GM23338 (cell line): Measurements from ENCODE around the gene BLOC1S1. TPM values are rescaled to one million over a fixed set of nuclear protein-coding genes. Genes with fewer than 3 reads are reported as not detected.
A peak's percentile ranks its signal among the peaks of the same experiment; 100 is the strongest.

ENCODE experiments used
- ATAC-seq: fragments of 200-7000 bp; cut with Tn5 transposase; 3 replicates; pipeline ENCODE4 v1.9.1; 2020
- DNase-seq: peaks from one replicate; pipeline ENCODE4 v3.0.0-alpha.2; 2015; ENCODE audit warnings: low spot score
- H2AFZ ChIP-seq: fragments of 200-600 bp; sonication (generic); 2 replicates; pipeline ENCODE4 v1.8.0; 2016; ENCODE audit warnings: antibody characterized with exemption, mild to moderate bottlenecking, moderate library complexity
- H3F3A ChIP-seq: fragments of 200-600 bp; sonication (generic); replicated peaks from 2 replicates; pipeline ENCODE4 v1.8.0; 2017; ENCODE audit warnings: antibody characterized with exemption, mixed run types, low read depth
- H3K27ac ChIP-seq: fragments of 200-600 bp; sonication (generic); 2 replicates; pipeline ENCODE4 v1.6.1; 2016; ENCODE audit warnings: low read depth
- H3K27me3 ChIP-seq: fragments of 200-600 bp; sonication (generic); 2 replicates; pipeline ENCODE4 v1.8.0; 2016; ENCODE audit warnings: mild to moderate bottlenecking, mixed run types, moderate library complexity; ENCODE audit not compliant: insufficient read depth
- H3K36me3 ChIP-seq: fragments of 200-600 bp; sonication (generic); 2 replicates; pipeline ENCODE4 v1.8.0; 2016; ENCODE audit warnings: mild to moderate bottlenecking; ENCODE audit not compliant: insufficient read depth
- H3K4me1 ChIP-seq: fragments of 200-600 bp; sonication (generic); 2 replicates; pipeline ENCODE4 v1.8.0; 2016; ENCODE audit warnings: mild to moderate bottlenecking, moderate library complexity; ENCODE audit not compliant: insufficient read depth
- H3K4me2 ChIP-seq: fragments of 200-600 bp; sonication (generic); 2 replicates; pipeline ENCODE4 v1.7.1; 2017; ENCODE audit warnings: mixed run types
- H3K4me3 ChIP-seq: fragments of 200-600 bp; sonication (generic); 2 replicates; pipeline ENCODE4 v1.6.1; 2016; ENCODE audit warnings: mixed run types
- H3K79me2 ChIP-seq: fragments of 200-600 bp; sonication (generic); replicated peaks from 2 replicates; pipeline ENCODE4 v1.8.0; 2017; ENCODE audit warnings: mild to moderate bottlenecking; ENCODE audit not compliant: insufficient read depth
- H3K9me2 ChIP-seq: fragments of 200-600 bp; sonication (generic); 2 replicates; pipeline ENCODE4 v1.8.0; 2017; ENCODE audit not compliant: insufficient read depth
- H4K20me1 ChIP-seq: fragments of 200-600 bp; sonication (generic); replicated peaks from 2 replicates; pipeline ENCODE4 v1.8.0; 2017; ENCODE audit warnings: mild to moderate bottlenecking; ENCODE audit not compliant: insufficient read depth
- H3K27ac Mint-ChIP-seq: 2 replicates; pipeline ENCODE4 v1.8.0; 2020; ENCODE audit warnings: inconsistent platforms, mild to moderate bottlenecking, moderate library complexity, mixed read lengths
- H3K27me3 Mint-ChIP-seq: 3 replicates; pipeline ENCODE4 v1.8.0; 2022; ENCODE audit warnings: low read depth, mild to moderate bottlenecking, moderate library complexity, mixed read lengths, inconsistent platforms; ENCODE audit not compliant: insufficient read depth, poor library complexity
- H3K36me3 Mint-ChIP-seq: 3 replicates; pipeline ENCODE4 v1.8.0; 2021; ENCODE audit warnings: low read depth, mild to moderate bottlenecking, inconsistent platforms, moderate library complexity, mixed read lengths
- H3K4me1 Mint-ChIP-seq: 3 replicates; pipeline ENCODE4 v1.8.0; 2020; ENCODE audit warnings: mild to moderate bottlenecking, inconsistent platforms, mixed read lengths
- H3K4me3 Mint-ChIP-seq: 3 replicates; pipeline ENCODE4 v1.8.0; 2021; ENCODE audit warnings: moderate library complexity, mild to moderate bottlenecking, inconsistent platforms, mixed read lengths
- H3K9me3 Mint-ChIP-seq: 3 replicates; pipeline ENCODE4 v1.8.0; 2020; ENCODE audit warnings: moderate library complexity, mild to moderate bottlenecking, inconsistent platforms, mixed read lengths
- CREB1 ChIP-seq: fragments of 250-450 bp; sonication (Bioruptor Pico); IDR thresholded peaks from 2 replicates; pipeline ENCODE4 v1.5.0; 2020; ENCODE audit warnings: low read depth, mild to moderate bottlenecking, moderate library complexity
- EZH2 ChIP-seq: fragments of 200-600 bp; sonication (generic); IDR thresholded peaks from one replicate; pipeline ENCODE4 v1.8.0; 2017; ENCODE audit warnings: antibody characterized with exemption, mild to moderate bottlenecking, low read depth; ENCODE audit not compliant: unreplicated experiment
- EZH2phosphoT487 ChIP-seq: fragments of 200-600 bp; sonication (generic); IDR thresholded peaks from one replicate; pipeline ENCODE4 v1.8.1; 2018; ENCODE audit warnings: antibody characterized with exemption; ENCODE audit not compliant: unreplicated experiment
- JUNB ChIP-seq: IDR thresholded peaks from one replicate; pipeline ENCODE4 v1.6.1; 2016; ENCODE audit warnings: antibody characterized with exemption; ENCODE audit not compliant: unreplicated experiment
- NANOG ChIP-seq: IDR thresholded peaks from 2 replicates; pipeline ENCODE4 v1.6.1; 2016; ENCODE audit warnings: antibody characterized with exemption, borderline replicate concordance
- POLR2AphosphoS5 ChIP-seq: IDR thresholded peaks from 2 replicates; pipeline ENCODE4 v1.6.1; 2016; ENCODE audit warnings: antibody characterized with exemption, low read depth
- ZNF114 ChIP-seq: fragments of 250-450 bp; sonication (Bioruptor Pico); IDR thresholded peaks from 2 replicates; pipeline ENCODE4 v1.5.0; 2020; ENCODE audit warnings: mild to moderate bottlenecking, moderate library complexity
- ZNF331 ChIP-seq: fragments of 250-450 bp; sonication (Bioruptor Pico); IDR thresholded peaks from 2 replicates; pipeline ENCODE4 v1.5.0; 2020; ENCODE audit warnings: low read depth, mild to moderate bottlenecking, moderate library complexity
- polyA plus RNA-seq: library from polyadenylated mRNA; unstranded; fragments of >200 nt; fragmentation: Nextera tagmentation; extraction: Ambion mirVana; gene quantifications from 2 replicates; pipeline ENCODE4 v1.2.1, GENCODE V29; 2016
- total RNA-seq: library from RNA; depleted of rRNA; stranded (reverse); fragments of >200 nt; shearing (Covaris generic); gene quantifications from 2 replicates; pipeline ENCODE4 v1.2.3, GENCODE V29; 2014
- TF ChIP-seq, protein P1 (sequence below): IDR thresholded peaks from 2 replicates; pipeline ENCODE4 v1.6.1; 2016; ENCODE audit warnings: antibody characterized with exemption
- TF ChIP-seq, protein P2 (sequence below): IDR thresholded peaks from one replicate; pipeline ENCODE4 v1.6.1; 2018; ENCODE audit warnings: antibody characterized with exemption; ENCODE audit not compliant: unreplicated experiment
- TF ChIP-seq, protein P3 (sequence below): fragments of 250-450 bp; sonication (Bioruptor Pico); IDR thresholded peaks from 2 replicates; pipeline ENCODE4 v1.5.0; 2020; ENCODE audit warnings: mild to moderate bottlenecking, moderate library complexity
- TF ChIP-seq, protein P4 (sequence below), 2 experiments: fragments of 200-600 bp in 1 of 2; sonication (generic) in 1 of 2; conservative IDR thresholded peaks; 2 replicates each; pipeline versions ENCODE4 v1.5.1 to v1.6.1; 2016 to 2017; ENCODE audit warnings: antibody characterized with exemption in 2 of 2, low read depth in 2 of 2, mild to moderate bottlenecking in 2 of 2, moderate library complexity in 1 of 2

BLOC1S1 gene
- total and polyA plus RNA-seq, 2 experiments from 2014 or later: 68.3 to 174 TPM

DNA sequence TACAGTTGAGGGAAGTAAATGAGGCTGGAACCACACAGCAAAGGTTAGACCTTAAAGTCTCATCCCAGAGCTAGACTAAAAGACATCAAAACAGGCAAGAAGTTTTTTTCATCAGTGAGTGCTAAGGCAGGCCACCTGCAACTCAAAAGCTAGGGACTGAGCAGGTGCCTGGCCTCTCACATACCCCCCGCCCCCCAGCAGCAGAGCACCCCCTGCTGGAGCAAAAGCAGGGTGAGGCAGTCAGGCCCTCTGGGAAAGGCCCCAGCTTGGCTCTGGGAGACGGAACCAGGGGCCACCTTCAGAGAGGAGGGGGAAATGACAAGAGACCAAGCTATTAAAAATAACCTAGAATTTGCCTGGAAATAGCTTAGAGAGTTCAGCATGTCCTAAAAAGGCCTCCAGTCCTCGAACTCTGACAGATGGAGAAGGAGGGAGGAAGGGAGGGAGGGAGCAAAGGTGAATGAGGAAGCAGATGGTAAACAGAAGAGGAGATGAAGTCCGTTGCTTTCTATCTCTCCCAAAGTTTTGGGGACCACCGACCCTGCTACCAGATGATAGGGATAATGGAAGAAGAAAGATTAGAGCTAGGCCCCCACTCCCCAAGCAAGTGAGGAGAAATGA, 10.0 kb upstream of the BLOC1S1 start (continued):
- no peak for TF ChIP-seq ZNF114

DNA sequence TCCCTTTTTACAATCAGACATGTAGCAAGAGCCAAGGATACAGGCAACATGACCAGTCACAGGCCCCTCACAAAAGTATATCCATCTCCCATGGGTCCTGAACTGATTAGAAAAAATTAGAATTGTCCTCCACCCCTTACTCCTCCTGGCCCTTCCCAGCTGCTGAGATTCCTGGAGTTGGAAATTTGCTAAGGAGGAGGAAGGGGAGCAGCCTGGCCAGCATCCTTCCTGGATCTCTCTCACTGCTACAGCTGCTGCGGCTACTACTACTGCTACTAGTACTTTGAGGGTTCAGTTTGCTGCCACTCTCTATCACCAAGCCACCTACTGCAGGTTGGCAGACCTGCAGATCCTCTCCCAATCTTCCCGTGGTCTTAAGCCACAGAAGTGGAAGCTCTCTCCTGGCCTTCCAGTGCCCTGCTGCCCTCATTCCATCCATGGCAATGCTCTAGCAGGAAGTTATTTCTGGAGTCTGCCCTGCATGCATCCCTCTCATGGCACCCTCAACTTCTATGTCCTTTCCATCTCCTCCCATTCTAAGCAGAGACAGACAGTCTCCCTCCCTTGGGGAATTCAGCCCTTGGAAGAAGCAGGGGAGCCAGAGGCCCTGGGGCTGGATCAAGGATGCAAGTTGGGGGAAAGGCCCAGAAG, 9.2 kb upstream of the BLOC1S1 start:
- no peak for DNase-seq
- H3K27ac ChIP-seq: no peak overlapping the region
- H2AFZ ChIP-seq: peak overlapping the region; percentile 95
- Mint-ChIP-seq H3K4me1 (peaks cover 38% of the 10 kb centered on the region), H3K36me3 (peaks cover 4% of the 10 kb centered on the region; the same call in 1 of the 3 replicates), H3K27ac (no peak overlapping the region), H3K4me3 (peak overlapping the region; percentile 88), H3K27me3 (peaks cover 20% of the 10 kb centered on the region), H3K9me3 (no peaks in the 10 kb centered on the region)
- peaks cover 28% of the 10 kb centered on the region for H3K79me2 ChIP-seq
- H3K4me1 ChIP-seq: peaks cover 26% of the 10 kb centered on the region
- H3K4me2 ChIP-seq: peak overlapping the region; percentile 98
- H3K4me3 ChIP-seq: peak overlapping the region; percentile 97
- peaks cover 9% of the 10 kb centered on the region; the same call in 1 of the 2 replicates for H3K27me3 ChIP-seq
- H4K20me1 ChIP-seq: peaks cover 3% of the 10 kb centered on the region; the same call in 1 of the 2 replicates
- no peak; the same call in 2 of the 3 replicates for ATAC-seq
- no peaks in the 10 kb centered on the region for H3K36me3 ChIP-seq
- H3K9me2 ChIP-seq: no peaks in the 10 kb centered on the region
- peaks cover 7% of the 10 kb centered on the region; the same call in 1 of the 2 replicates for H3F3A ChIP-seq
- no peak for TF ChIP-seq JUNB
- TF ChIP-seq CREB1 (CRISPR knock-in tag): no peak
- TF ChIP-seq, protein P1, sequence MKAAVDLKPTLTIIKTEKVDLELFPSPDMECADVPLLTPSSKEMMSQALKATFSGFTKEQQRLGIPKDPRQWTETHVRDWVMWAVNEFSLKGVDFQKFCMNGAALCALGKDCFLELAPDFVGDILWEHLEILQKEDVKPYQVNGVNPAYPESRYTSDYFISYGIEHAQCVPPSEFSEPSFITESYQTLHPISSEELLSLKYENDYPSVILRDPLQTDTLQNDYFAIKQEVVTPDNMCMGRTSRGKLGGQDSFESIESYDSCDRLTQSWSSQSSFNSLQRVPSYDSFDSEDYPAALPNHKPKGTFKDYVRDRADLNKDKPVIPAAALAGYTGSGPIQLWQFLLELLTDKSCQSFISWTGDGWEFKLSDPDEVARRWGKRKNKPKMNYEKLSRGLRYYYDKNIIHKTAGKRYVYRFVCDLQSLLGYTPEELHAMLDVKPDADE: no peak
- no peak for TF ChIP-seq NANOG
- TF ChIP-seq EZH2: no peak
- no peak for TF ChIP-seq POLR2AphosphoS5
- TF ChIP-seq ZNF331: no peak
- no peak for TF ChIP-seq EZH2phosphoT487
- TF ChIP-seq, protein P2, sequence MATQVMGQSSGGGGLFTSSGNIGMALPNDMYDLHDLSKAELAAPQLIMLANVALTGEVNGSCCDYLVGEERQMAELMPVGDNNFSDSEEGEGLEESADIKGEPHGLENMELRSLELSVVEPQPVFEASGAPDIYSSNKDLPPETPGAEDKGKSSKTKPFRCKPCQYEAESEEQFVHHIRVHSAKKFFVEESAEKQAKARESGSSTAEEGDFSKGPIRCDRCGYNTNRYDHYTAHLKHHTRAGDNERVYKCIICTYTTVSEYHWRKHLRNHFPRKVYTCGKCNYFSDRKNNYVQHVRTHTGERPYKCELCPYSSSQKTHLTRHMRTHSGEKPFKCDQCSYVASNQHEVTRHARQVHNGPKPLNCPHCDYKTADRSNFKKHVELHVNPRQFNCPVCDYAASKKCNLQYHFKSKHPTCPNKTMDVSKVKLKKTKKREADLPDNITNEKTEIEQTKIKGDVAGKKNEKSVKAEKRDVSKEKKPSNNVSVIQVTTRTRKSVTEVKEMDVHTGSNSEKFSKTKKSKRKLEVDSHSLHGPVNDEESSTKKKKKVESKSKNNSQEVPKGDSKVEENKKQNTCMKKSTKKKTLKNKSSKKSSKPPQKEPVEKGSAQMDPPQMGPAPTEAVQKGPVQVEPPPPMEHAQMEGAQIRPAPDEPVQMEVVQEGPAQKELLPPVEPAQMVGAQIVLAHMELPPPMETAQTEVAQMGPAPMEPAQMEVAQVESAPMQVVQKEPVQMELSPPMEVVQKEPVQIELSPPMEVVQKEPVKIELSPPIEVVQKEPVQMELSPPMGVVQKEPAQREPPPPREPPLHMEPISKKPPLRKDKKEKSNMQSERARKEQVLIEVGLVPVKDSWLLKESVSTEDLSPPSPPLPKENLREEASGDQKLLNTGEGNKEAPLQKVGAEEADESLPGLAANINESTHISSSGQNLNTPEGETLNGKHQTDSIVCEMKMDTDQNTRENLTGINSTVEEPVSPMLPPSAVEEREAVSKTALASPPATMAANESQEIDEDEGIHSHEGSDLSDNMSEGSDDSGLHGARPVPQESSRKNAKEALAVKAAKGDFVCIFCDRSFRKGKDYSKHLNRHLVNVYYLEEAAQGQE: no peak
- TF ChIP-seq, protein P3, sequence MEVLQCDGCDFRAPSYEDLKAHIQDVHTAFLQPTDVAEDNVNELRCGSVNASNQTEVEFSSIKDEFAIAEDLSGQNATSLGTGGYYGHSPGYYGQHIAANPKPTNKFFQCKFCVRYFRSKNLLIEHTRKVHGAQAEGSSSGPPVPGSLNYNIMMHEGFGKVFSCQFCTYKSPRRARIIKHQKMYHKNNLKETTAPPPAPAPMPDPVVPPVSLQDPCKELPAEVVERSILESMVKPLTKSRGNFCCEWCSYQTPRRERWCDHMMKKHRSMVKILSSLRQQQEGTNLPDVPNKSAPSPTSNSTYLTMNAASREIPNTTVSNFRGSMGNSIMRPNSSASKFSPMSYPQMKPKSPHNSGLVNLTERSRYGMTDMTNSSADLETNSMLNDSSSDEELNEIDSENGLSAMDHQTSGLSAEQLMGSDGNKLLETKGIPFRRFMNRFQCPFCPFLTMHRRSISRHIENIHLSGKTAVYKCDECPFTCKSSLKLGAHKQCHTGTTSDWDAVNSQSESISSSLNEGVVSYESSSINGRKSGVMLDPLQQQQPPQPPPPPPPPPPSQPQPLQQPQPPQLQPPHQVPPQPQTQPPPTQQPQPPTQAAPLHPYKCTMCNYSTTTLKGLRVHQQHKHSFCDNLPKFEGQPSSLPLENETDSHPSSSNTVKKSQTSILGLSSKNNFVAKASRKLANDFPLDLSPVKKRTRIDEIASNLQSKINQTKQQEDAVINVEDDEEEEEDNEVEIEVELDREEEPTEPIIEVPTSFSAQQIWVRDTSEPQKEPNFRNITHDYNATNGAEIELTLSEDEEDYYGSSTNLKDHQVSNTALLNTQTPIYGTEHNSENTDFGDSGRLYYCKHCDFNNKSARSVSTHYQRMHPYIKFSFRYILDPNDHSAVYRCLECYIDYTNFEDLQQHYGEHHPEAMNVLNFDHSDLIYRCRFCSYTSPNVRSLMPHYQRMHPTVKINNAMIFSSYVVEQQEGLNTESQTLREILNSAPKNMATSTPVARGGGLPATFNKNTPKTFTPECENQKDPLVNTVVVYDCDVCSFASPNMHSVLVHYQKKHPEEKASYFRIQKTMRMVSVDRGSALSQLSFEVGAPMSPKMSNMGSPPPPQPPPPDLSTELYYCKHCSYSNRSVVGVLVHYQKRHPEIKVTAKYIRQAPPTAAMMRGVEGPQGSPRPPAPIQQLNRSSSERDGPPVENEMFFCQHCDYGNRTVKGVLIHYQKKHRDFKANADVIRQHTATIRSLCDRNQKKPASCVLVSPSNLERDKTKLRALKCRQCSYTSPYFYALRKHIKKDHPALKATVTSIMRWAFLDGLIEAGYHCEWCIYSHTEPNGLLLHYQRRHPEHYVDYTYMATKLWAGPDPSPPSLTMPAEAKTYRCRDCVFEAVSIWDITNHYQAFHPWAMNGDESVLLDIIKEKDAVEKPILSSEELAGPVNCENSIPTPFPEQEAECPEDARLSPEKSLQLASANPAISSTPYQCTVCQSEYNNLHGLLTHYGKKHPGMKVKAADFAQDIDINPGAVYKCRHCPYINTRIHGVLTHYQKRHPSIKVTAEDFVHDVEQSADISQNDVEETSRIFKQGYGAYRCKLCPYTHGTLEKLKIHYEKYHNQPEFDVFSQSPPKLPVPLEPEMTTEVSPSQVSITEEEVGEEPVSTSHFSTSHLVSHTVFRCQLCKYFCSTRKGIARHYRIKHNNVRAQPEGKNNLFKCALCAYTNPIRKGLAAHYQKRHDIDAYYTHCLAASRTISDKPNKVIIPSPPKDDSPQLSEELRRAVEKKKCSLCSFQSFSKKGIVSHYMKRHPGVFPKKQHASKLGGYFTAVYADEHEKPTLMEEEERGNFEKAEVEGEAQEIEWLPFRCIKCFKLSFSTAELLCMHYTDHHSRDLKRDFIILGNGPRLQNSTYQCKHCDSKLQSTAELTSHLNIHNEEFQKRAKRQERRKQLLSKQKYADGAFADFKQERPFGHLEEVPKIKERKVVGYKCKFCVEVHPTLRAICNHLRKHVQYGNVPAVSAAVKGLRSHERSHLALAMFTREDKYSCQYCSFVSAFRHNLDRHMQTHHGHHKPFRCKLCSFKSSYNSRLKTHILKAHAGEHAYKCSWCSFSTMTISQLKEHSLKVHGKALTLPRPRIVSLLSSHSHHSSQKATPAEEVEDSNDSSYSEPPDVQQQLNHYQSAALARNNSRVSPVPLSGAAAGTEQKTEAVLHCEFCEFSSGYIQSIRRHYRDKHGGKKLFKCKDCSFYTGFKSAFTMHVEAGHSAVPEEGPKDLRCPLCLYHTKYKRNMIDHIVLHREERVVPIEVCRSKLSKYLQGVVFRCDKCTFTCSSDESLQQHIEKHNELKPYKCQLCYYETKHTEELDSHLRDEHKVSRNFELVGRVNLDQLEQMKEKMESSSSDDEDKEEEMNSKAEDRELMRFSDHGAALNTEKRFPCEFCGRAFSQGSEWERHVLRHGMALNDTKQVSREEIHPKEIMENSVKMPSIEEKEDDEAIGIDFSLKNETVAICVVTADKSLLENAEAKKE (CRISPR knock-in tag): no peak
- TF ChIP-seq, protein P4, sequence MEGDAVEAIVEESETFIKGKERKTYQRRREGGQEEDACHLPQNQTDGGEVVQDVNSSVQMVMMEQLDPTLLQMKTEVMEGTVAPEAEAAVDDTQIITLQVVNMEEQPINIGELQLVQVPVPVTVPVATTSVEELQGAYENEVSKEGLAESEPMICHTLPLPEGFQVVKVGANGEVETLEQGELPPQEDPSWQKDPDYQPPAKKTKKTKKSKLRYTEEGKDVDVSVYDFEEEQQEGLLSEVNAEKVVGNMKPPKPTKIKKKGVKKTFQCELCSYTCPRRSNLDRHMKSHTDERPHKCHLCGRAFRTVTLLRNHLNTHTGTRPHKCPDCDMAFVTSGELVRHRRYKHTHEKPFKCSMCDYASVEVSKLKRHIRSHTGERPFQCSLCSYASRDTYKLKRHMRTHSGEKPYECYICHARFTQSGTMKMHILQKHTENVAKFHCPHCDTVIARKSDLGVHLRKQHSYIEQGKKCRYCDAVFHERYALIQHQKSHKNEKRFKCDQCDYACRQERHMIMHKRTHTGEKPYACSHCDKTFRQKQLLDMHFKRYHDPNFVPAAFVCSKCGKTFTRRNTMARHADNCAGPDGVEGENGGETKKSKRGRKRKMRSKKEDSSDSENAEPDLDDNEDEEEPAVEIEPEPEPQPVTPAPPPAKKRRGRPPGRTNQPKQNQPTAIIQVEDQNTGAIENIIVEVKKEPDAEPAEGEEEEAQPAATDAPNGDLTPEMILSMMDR (conservative IDR thresholded peaks at IDR 0.05; ENCODE audit: low read depth in 2 of 2): no peak
